Heart right ventricle (tissue), 16 donors: ENCODE results near the gene ZNF496. TPM values are rescaled to one million over a fixed set of nuclear protein-coding genes. Genes with fewer than 3 reads are reported as not detected.

Source experiments
- ATAC-seq, 8 donors: fragments of 200-7000 bp; cut with Tn5 transposase; one replicate each; pipeline ENCODE4 v1.9.1; 2020; ENCODE audit warnings: mild to moderate bottlenecking in 8 of 8, moderate library complexity in 8 of 8, moderate number of reproducible peaks in 1 of 8
- DNase-seq, 2 donors: peaks; one replicate each; pipeline ENCODE4 v3.0.0-alpha.2; 2020
- H3K27ac ChIP-seq, 10 donors: fragments of 200-600 bp; sonication (generic) in 2 of 10; one replicate each; pipeline versions ENCODE4 v1.5.0 to v1.8.0; 2020 to 2022; ENCODE audit warnings: mild to moderate bottlenecking in 3 of 10
- H3K27me3 ChIP-seq, 7 donors: fragments of 200-600 bp; one replicate each; pipeline ENCODE4 v1.8.0; 2021 to 2022; ENCODE audit warnings: mild to moderate bottlenecking in 2 of 7
- H3K36me3 ChIP-seq, 9 donors: fragments of 200-600 bp; sonication (generic) in 1 of 9; one replicate each; pipeline versions ENCODE4 v1.5.0 to v1.8.0; 2020 to 2022; ENCODE audit warnings: mild to moderate bottlenecking in 2 of 9
- H3K4me1 ChIP-seq, 9 donors: fragments of 200-600 bp; sonication (generic) in 1 of 9; one replicate each; pipeline versions ENCODE4 v1.5.0 to v1.8.0; 2020 to 2022; ENCODE audit warnings: mild to moderate bottlenecking in 4 of 9
- H3K4me3 ChIP-seq, 10 donors: fragments of 200-600 bp; sonication (generic) in 2 of 10; one replicate each; pipeline versions ENCODE4 v1.5.0 to v1.8.0; 2020 to 2022; ENCODE audit warnings: mild to moderate bottlenecking in 7 of 10, moderate library complexity in 2 of 10
- H3K9me3 ChIP-seq, 11 donors: fragments of 200-600 bp in 10 of 11; sonication (generic) in 2 of 11; one replicate each; pipeline versions ENCODE4 v1.5.0 to v1.8.0; 2013 to 2022; ENCODE audit warnings: mild to moderate bottlenecking in 2 of 11, control low read depth in 1 of 11, moderate library complexity in 1 of 11
- WGBS, 2 donors: extraction: QIAGEN DNeasy Blood & Tissue Kit; methylation state at CpG; one replicate each; pipeline ENCODE4 v1.1.7; 2013; ENCODE audit warnings: inconsistent platforms in 1 of 2; 5-methylcytosine and 5-hydroxymethylcytosine counted together
- intact Hi-C, 10 donors: fragments of 100-400 bp; cut with DNase I; formaldehyde crosslinking; loops; one replicate each; pipeline versions ENCODE4 v1.11.1 to v1.14.2; 2022
- polyA plus RNA-seq, 2 donors: library from polyadenylated mRNA; stranded (reverse); fragments of 200-250 nt; gene quantifications; one replicate each; pipeline ENCODE4 v1.2.3, GENCODE V29; 2013
- total RNA-seq, 10 donors: library from RNA; stranded (reverse); fragmentation: NEBNext Ultra II Directional in 3 of 10; extraction: Animal tissue kit (Norgen Biotek cat#: 25700) in 3 of 10; gene quantifications; one replicate each; pipeline versions ENCODE4 v1.2.1 to v1.2.4, GENCODE V29; 2021 to 2023
- TF ChIP-seq, protein P1 (sequence below), 9 donors: fragments of 200-600 bp; sonication (generic) in 2 of 9; IDR thresholded peaks; one replicate each; pipeline versions ENCODE4 v1.5.0 to v1.8.0; 2021 to 2022; ENCODE audit warnings: antibody characterized with exemption in 9 of 9, mild to moderate bottlenecking in 5 of 9, moderate library complexity in 1 of 9
- donor health status: Arrhythmogenic right ventricular cardiomyopathy.
- donor health status: ischemic (EF 13 %, LVEDD 7.1; RV severe dilation, severe dysfunction).
- donor health status: healthy with polysubstance abuse.
- donor health status: DM: no; HTN: yes; CAD: no.
- donor health status: DM: no; HTN: no; CAD: no.
- donor health status: ischemic (EF 25% LVEDD 6.9; RV normal size, moderate dysfunction).
- donor health status: ischemic (EF 25% LVEDD 5.7; RV mildly dilated, moderate dysfunction).
- donor health status: healthy.
- donor health status: DM: yes; HTN: yes; CAD: no.
- donor health status: Ischemic cardiomyopathy.
- donor health status: ischemic (EF 35%, LVEDD 5.7; RV mildly dilated, moderate dysfunction).
- donor health status: nonischemic (EF 11% LVEDD 7.7; RV severe dilation, severe dysfunction).
- donor health status: DM: yes; HTN: yes; CAD: no.
- donor health status: PGD.
- donor health status: ischemic (EF 29% LVEDD 5.4; RV normal size, mild dysfunction).
- donor health status: nonischemic (EF 23%, LVEDD 6.1; RV moderate dilation, normal function).

The ZNF496 gene
- total and polyA plus RNA-seq, 12 donors: 6.2 to 18.4 (median 13.8) TPM

DNA sequence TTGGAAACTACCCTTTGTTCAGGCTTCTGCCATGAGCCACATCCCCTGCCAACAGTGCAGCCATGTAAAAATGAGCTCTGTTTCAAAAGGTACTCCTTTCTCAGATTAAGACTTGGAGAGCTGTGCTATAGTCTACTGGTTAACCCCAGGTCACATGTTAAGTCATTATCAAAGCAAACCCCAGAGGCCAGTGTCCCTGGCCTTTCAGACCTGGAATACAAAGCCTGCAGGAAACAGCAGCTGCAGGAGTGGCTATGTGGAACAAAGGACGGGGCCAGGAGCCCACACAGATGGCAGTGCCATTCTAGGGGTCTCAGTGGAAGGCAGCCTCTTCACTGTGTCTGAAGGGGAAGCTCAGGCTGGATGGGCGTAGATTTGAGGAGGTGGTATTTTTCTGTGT, 6.7 kb downstream of the ZNF496 start:
- no peak overlapping the region for H3K4me3 ChIP-seq
- TF ChIP-seq, protein P1, sequence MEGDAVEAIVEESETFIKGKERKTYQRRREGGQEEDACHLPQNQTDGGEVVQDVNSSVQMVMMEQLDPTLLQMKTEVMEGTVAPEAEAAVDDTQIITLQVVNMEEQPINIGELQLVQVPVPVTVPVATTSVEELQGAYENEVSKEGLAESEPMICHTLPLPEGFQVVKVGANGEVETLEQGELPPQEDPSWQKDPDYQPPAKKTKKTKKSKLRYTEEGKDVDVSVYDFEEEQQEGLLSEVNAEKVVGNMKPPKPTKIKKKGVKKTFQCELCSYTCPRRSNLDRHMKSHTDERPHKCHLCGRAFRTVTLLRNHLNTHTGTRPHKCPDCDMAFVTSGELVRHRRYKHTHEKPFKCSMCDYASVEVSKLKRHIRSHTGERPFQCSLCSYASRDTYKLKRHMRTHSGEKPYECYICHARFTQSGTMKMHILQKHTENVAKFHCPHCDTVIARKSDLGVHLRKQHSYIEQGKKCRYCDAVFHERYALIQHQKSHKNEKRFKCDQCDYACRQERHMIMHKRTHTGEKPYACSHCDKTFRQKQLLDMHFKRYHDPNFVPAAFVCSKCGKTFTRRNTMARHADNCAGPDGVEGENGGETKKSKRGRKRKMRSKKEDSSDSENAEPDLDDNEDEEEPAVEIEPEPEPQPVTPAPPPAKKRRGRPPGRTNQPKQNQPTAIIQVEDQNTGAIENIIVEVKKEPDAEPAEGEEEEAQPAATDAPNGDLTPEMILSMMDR (IDR thresholded peaks at IDR 0.05): no peak
- ATAC-seq (peak in 3 of 8 donors; percentile 13 to 60 (median 31)), DNase-seq (no peak)
- H3K9me3 ChIP-seq: no peaks in the 10 kb centered on the region
- no peaks in the 10 kb centered on the region for H3K27me3 ChIP-seq
- H3K36me3 ChIP-seq: peaks cover 0 to 100% (median 47%) of the 10 kb centered on the region in 9 donors
- 76 to 80% methylated on average over 2 of the region's 2 CpGs for WGBS, 2 donors
- peaks cover 0 to 11% (median 2%) of the 10 kb centered on the region in 9 donors for H3K4me1 ChIP-seq
- no peak overlapping the region for H3K27ac ChIP-seq
- intact Hi-C loops: no loop called here

DNA sequence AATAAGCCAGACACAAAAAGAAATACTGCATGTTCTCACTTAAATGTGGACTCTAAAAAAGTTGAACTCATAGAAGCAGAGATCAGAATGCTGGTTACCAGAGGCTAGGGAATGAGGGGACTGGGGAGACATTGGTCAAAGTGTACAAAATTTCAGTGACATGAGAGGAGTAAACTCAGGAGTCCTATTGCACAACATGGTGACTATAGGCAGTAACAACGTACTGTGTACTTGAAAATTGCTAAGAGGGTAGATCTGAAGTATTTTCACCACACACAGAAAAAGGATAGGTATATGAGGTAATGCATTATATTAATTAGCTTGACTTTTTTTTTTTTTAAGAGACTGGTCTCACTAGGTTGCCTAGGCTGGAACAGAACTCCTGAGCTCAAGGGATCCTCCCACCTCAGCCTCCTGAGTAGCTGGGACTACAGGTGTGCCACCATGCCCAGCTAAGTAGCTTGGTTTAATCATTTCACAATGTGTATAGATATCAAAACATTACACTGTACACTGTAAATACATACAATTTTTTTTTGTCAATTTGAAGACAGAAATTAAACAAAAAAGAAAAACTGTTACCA, 7.4 kb downstream of the ZNF496 start:
- DNase-seq (no peak), ATAC-seq (no peak)
- WGBS, 2 donors: 91 to 97% methylated on average over 1 of the region's 1 CpG
- TF ChIP-seq, protein P1 (IDR thresholded peaks at IDR 0.05): no peak
- Histone ChIP-seq H3K4me1 (peaks cover 0 to 7% (median 0%) of the 10 kb centered on the region in 9 donors), H3K4me3 (no peak overlapping the region), H3K36me3 (peaks cover 0 to 100% (median 46%) of the 10 kb centered on the region in 9 donors), H3K27me3 (no peaks in the 10 kb centered on the region), H3K27ac (no peak overlapping the region), H3K9me3 (no peaks in the 10 kb centered on the region)
- intact Hi-C loops: no loop called here

DNA sequence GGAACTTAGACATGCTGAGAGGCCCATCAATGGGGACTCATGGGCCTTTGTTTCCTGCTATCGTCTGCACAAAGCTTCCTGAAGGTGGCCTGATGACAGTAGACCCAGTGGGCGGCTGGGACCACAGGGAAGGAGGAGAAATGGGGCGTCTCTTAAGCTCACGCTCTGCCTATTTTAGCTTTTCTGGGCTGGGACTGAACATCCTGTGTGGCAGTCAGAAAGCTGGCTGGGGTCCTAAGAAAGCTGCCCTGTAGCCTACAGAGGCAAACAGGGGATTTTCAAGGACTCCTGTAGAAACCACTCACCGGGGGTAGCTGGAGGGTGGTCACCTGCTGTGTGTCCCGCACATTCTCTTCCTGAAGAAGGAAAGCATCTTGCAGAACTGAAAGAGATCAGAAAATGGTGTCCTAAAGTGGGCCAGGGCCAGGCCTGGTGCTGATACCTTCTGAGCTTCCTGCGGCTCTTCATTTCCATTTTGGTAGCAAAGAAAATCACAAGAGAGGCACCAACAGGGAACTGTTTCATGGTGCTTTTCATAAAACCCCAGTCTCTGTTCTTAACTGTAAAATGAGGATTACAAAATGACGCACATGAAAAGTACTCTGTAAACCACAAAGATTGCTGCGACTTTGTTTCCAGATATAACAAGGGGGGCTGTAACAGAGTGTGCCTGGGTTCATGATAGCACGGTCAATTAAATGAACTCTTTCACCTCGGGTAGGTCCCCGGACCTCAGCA, 8.6 kb downstream of the ZNF496 start:
- WGBS, 2 donors: 82 to 83% methylated on average over 12 of the region's 12 CpGs
- DNase-seq: no peak
- intact Hi-C loops: no loop called here
- no peaks in the 10 kb centered on the region for H3K27me3 ChIP-seq
- no peak overlapping the region for H3K4me3 ChIP-seq
- no peaks in the 10 kb centered on the region for H3K9me3 ChIP-seq
- H3K27ac ChIP-seq: no peak overlapping the region
- ATAC-seq: no peak
- H3K4me1 ChIP-seq: peaks cover 0 to 7% (median 0%) of the 10 kb centered on the region in 9 donors
- peaks cover 0 to 100% (median 33%) of the 10 kb centered on the region in 9 donors for H3K36me3 ChIP-seq
- TF ChIP-seq, protein P1 (IDR thresholded peaks at IDR 0.05): no peak

DNA sequence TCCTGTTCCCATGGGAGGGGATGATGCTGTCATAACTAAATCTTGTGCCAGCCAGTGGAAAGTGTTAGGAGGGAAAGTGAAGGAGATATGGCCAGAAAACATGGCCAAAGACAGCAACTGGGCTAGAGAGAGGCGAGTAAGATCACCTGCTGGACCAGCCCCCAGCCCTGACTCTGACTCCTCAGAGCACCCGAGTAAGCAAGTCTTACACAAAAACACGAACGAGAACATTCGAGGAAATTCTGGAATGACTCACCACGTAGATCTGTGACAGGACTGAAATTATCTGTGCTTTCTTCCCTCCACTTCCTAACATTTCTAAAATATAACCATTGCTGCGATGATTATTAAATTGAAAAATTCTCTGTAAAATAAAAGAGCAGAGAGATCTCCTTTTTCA, 9.2 kb downstream of the ZNF496 start:
- TF ChIP-seq, protein P1 (IDR thresholded peaks at IDR 0.05): no peak
- ATAC-seq (no peak), DNase-seq (no peak)
- H3K36me3 ChIP-seq: peaks cover 0 to 99% (median 33%) of the 10 kb centered on the region in 9 donors
- H3K27ac ChIP-seq: no peak overlapping the region
- WGBS, 2 donors: 82 to 83% methylated on average over 7 of the region's 7 CpGs
- no peak overlapping the region for H3K4me3 ChIP-seq
- no peaks in the 10 kb centered on the region for H3K27me3 ChIP-seq
- intact Hi-C loops: no loop called here
- H3K9me3 ChIP-seq: no peaks in the 10 kb centered on the region
- peaks cover 0 to 7% (median 0%) of the 10 kb centered on the region in 9 donors for H3K4me1 ChIP-seq
